Lower lobe of right lung (tissue), 2 donors: ENCODE measurements around the gene RBBP8NL. TPM values are rescaled to one million over a fixed set of nuclear protein-coding genes. Genes with fewer than 3 reads are reported as not detected.

ENCODE experiments used
- ATAC-seq, 2 donors: fragments of 200-7000 bp; cut with Tn5 transposase; one replicate each; pipeline ENCODE4 v1.9.1; 2020 to 2022; ENCODE audit warnings: mild to moderate bottlenecking in 2 of 2, moderate library complexity in 2 of 2
- DNase-seq: peaks from one replicate; pipeline ENCODE4 v3.0.0-alpha.2; 2020
- H3K27ac ChIP-seq: fragments of 200-600 bp; one replicate; pipeline ENCODE4 v1.8.0; 2022
- H3K27me3 ChIP-seq: fragments of 200-600 bp; one replicate; pipeline ENCODE4 v1.8.0; 2022; ENCODE audit warnings: low read depth
- H3K36me3 ChIP-seq: fragments of 200-600 bp; one replicate; pipeline ENCODE4 v1.8.0; 2022; ENCODE audit warnings: mild to moderate bottlenecking
- H3K4me1 ChIP-seq: fragments of 200-600 bp; one replicate; pipeline ENCODE4 v1.8.0; 2022
- H3K4me3 ChIP-seq: fragments of 200-600 bp; one replicate; pipeline ENCODE4 v1.8.0; 2022; ENCODE audit warnings: mild to moderate bottlenecking
- H3K9me3 ChIP-seq: fragments of 200-600 bp; one replicate; pipeline ENCODE4 v1.8.0; 2022
- CTCF ChIP-seq: fragments of 200-600 bp; IDR thresholded peaks from one replicate; pipeline ENCODE4 v1.8.0; 2022; ENCODE audit warnings: antibody characterized with exemption, mild to moderate bottlenecking
- intact Hi-C: fragments of 100-400 bp; cut with DNase I; formaldehyde crosslinking; loops from one replicate; pipeline ENCODE4 v1.11.0; 2022
- total RNA-seq: library from RNA; stranded (reverse); fragmentation: NEBNext Ultra II Directional; extraction: Animal tissue kit (Norgen Biotek cat#: 25700); gene quantifications from one replicate; pipeline ENCODE4 v1.2.1, GENCODE V29; 2021
- donor health status: DM: no; HTN: yes; CAD: no; lungs with severe emphysema.

RBBP8NL gene
- total RNA-seq, 1 donor from 2014 or later = 2.0 TPM

- H3K27ac ChIP-seq = no peak overlapping the region
- ATAC-seq (no peak), DNase-seq (no peak)
- intact Hi-C loops = no loop called here
- no peak overlapping the region for H3K4me3 ChIP-seq
- no peak for TF ChIP-seq CTCF
- H3K9me3 ChIP-seq = no peaks in the 10 kb centered on the region
- H3K4me1 ChIP-seq = no peaks in the 10 kb centered on the region
- peaks cover 27% of the 10 kb centered on the region for H3K27me3 ChIP-seq
- no peaks in the 10 kb centered on the region for H3K36me3 ChIP-seq
Observed at GRCh38 chr20:62445553-62446340, 18.4 kb upstream of the RBBP8NL start.

GRCh38 chr20:62444286-62444685 is 16.9 kb upstream of the RBBP8NL start:
- DNase-seq (no peak), ATAC-seq (no peak)
- TF ChIP-seq CTCF = no peak
- Histone ChIP-seq H3K9me3 (no peaks in the 10 kb centered on the region), H3K4me1 (no peaks in the 10 kb centered on the region), H3K36me3 (no peaks in the 10 kb centered on the region), H3K27ac (no peak overlapping the region), H3K27me3 (peaks cover 18% of the 10 kb centered on the region), H3K4me3 (no peak overlapping the region)
- intact Hi-C loops = no loop called here

GRCh38 chr20:62441987-62442539 is 14.7 kb upstream of the RBBP8NL start:
- intact Hi-C loops = no loop called here
- no peak for TF ChIP-seq CTCF
- Histone ChIP-seq H3K9me3 (no peaks in the 10 kb centered on the region), H3K27me3 (peaks cover 11% of the 10 kb centered on the region), H3K27ac (no peak overlapping the region), H3K4me3 (no peak overlapping the region), H3K36me3 (no peaks in the 10 kb centered on the region), H3K4me1 (peaks cover 6% of the 10 kb centered on the region)
- ATAC-seq (no peak), DNase-seq (no peak)

- TF ChIP-seq CTCF = no peak
- Histone ChIP-seq H3K9me3 (no peaks in the 10 kb centered on the region), H3K27me3 (peaks cover 11% of the 10 kb centered on the region), H3K4me1 (peaks cover 6% of the 10 kb centered on the region), H3K4me3 (no peak overlapping the region), H3K36me3 (no peaks in the 10 kb centered on the region), H3K27ac (no peak overlapping the region)
- DNase-seq (no peak), ATAC-seq (no peak)
- intact Hi-C loops = no loop called here
Observed at GRCh38 chr20:62439218-62439617, 11.9 kb upstream of the RBBP8NL start.

GRCh38 chr20:62437927-62438326 is 10.6 kb upstream of the RBBP8NL start:
- intact Hi-C loops = no loop called here
- Histone ChIP-seq H3K4me3 (no peak overlapping the region), H3K36me3 (no peaks in the 10 kb centered on the region), H3K9me3 (no peaks in the 10 kb centered on the region), H3K4me1 (peaks cover 6% of the 10 kb centered on the region), H3K27me3 (peaks cover 12% of the 10 kb centered on the region), H3K27ac (no peak overlapping the region)
- no peak for TF ChIP-seq CTCF
- DNase-seq (no peak), ATAC-seq (no peak)
